ENCODE data around the gene MSH5. TPM values are rescaled to one million over a fixed set of nuclear protein-coding genes. Genes with fewer than 3 reads are reported as not detected.

Gene MSH5
- total and polyA plus RNA-seq, 2 of the 13 experiments (the other 11 are each of a cell fraction or from before 2014, with no cell fraction given) = 10.2 to 38.7 TPM

DNA sequence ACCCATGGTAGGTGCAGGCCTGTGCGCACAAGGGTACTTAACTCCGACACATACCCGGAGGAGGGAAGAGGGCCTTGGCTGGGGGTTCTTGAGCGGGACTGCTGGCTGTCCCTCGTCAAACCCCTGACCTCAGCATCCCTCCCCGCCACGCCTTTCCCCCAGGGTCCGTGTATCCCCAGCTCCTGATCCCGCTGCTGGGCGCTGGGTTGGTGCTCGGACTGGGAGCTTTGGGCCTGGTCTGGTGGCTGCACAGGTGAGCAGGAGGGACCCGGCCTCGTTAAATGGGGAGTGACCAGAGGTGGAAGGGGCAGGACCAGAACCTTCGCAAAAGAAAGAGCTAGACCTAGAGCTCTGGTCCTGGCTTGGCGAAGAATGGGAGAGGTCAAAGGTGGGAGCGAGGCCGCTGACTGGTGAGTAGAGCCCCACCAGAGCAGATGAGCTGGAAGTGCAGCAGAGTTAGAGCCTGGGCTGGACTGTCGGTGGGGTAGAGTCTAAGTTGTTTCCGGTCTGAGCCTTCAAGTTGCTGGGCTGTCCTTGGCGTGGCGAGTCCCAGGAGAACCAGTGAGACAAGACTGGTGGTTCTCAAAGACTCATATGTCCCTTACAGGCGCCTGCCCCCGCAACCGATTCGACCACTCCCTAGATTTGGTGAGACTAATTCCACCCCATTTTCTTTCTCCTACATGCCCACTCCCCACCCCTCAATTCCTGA is 15.7 kb upstream of the MSH5 start (continued):
- peak; percentile 48 for TF ChIP-seq AGO1 (IDR thresholded peaks at IDR 0.05; ENCODE audit: low read depth, low read length, poor library complexity, severe bottlenecking)

DNA sequence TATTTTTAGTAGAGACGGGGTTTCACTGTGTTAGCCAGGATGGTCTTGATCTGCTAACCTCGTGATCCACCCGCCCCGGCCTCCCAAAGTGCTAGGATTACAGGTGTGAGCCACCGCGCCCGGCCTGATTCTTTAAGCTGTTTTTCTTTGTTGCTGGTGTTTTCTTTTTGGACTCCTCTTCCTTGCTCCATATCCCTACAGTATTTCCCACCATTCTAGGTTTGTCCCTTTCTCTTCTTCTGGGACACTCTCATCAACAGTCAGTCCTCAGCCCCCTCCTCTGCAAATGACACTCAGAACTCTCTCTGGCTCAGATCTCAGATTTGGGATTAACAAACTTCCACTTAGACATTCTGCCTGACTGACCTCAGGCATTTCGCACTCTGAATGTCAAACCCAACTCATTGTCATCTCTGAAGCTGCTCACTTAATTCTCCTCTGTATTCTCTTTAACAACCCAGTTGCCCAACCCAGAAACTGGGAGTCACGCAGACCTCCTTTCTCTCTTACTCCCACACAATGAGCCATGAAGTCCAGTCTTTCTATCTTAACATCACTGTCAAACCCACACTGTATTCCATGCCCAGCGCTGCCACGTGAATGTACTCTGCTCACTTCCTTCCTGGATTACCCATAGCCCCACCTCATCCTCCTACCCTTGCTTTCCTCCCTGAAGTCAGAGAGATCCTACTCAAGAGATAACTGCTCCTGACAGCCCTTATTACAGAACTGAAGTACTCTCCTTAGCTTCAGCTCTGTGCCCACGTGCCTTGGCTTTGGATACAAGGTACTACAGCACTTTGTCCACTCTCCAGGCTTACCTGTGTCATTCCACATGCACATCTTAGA is 14.1 kb upstream of the MSH5 start:
- H3K9me3 ChIP-seq (ENCODE audit: low read length) = no peaks in the 10 kb centered on the region
- H2AFZ ChIP-seq (ENCODE audit: low read length) = no peak overlapping the region
- no TSS peak for BruUV-seq (replicated peaks)
- POLR2A ChIA-PET = interaction anchor here (0.9 to 2.7 kb wide), 3 partner anchors 11 to 102 kb away, joined by 3 to 11 read pairs (median 3); partner anchors contain the start of genes HSPA1B and LY6G6D
- in situ Hi-C loops (cut with HindIII; ENCODE audit: extremely low pct_ligation_motif_present, low pct_unique_long_range_greater_than_20kb) = no loop called here
- intact Hi-C loops (cut with micrococcal nuclease; ENCODE audit: unreplicated experiment) = no loop called here
- no peak overlapping the region for H3K27ac ChIP-seq (ENCODE audit: extremely low read length, insufficient read depth, low read length)
- peaks cover 20% of the 10 kb centered on the region; the same call in 1 of the 2 replicates for H3K4me1 ChIP-seq (ENCODE audit: insufficient read depth, low read length)
- H3K4me2 ChIP-seq (ENCODE audit: low read depth, low read length) = no peak overlapping the region
- no peaks in the 10 kb centered on the region for H3K79me2 ChIP-seq (ENCODE audit: insufficient read depth, low read length)
- H3K9ac ChIP-seq (ENCODE audit: insufficient read depth, low read depth, low read length) = no peak overlapping the region
- peaks cover 5 to 7% of the 10 kb centered on the region in 2 experiments; a peak in 4 of 5 replicates for H3K36me3 ChIP-seq (replicated peaks in 1 of 2; ENCODE audit: control insufficient read depth in 1 of 2, insufficient read depth in 2 of 2, low read length in 2 of 2)
- CTCF ChIA-PET (ENCODE audit: low intra/inter-chr PET ratio, low total read pairs) = interaction anchor here (0.8 kb wide), 1 partner anchor 65 kb away, joined by 3 read pairs; no protein-coding TSS in a partner anchor
- TF ChIP-seq ZNF720 (CRISPR knock-in tag; IDR thresholded peaks at IDR 0.05) (no peak), ZMYM4 (CRISPR knock-in tag; IDR thresholded peaks at IDR 0.05) (no peak), POLR2AphosphoS5 (IDR thresholded peaks at IDR 0.05; ENCODE audit: low read depth, low read length) (0 out of 2 replicates have a peak, but pooled peaks have one; percentile 25), ZNF484 (CRISPR knock-in tag; IDR thresholded peaks at IDR 0.05; ENCODE audit: borderline replicate concordance, low read depth) (no peak), POLR2A (IDR thresholded peaks at IDR 0.05; ENCODE audit: insufficient read depth in 1 of 2, low read depth in 2 of 2, low read length in 2 of 2) (0 out of 4 replicates have a peak, but pooled peaks of 1 of the 2 experiments have one; percentile 12)
- WGBS (ENCODE audit: low lambda C conversion rate) = 85% methylated on average over 12 of the region's 12 CpGs
- DNase-seq (ENCODE audit: low spot score) = no peak
- no peak overlapping the region for H3K4me3 ChIP-seq (replicated peaks in 1 of 3; ENCODE audit: insufficient read depth in 1 of 3, low read depth in 2 of 3, low read length in 3 of 3)
- no peak for FAIRE-seq
- no peak for ATAC-seq
- peaks cover 0 to 15% of the 10 kb centered on the region in 2 experiments; a peak in 4 of 5 replicates for H3K27me3 ChIP-seq (ENCODE audit: control insufficient read depth in 1 of 2, insufficient read depth in 2 of 2, low read length in 2 of 2)
- H4K20me1 ChIP-seq (ENCODE audit: insufficient read depth, low read length) = peaks cover 6% of the 10 kb centered on the region; the same call in 1 of the 2 replicates

All from HepG2 (cell line).